Adrenal gland (tissue), 5 donors: ENCODE measurements around the gene HHLA2.

Experiments
- CTCF ChIP-seq, 6 experiments: fragments of 450-650 bp in 4 of 6; fragments of 200-600 bp in 2 of 6; sonication (generic) in 1 of 6; IDR thresholded peaks; 1 replicate in 5 of 6; 2 replicates in 1 of 6; pipeline versions ENCODE4 v1.5.1 to v1.8.0; 2016 to 2021; ENCODE audit warnings: antibody characterized with exemption in 6 of 6, mild to moderate bottlenecking in 2 of 6, moderate library complexity in 1 of 6
- POLR2A ChIP-seq, 2 donors: fragments of 450-650 bp; IDR thresholded peaks; one replicate each; pipeline ENCODE4 v1.6.1; 2017; ENCODE audit warnings: antibody characterized with exemption in 2 of 2, mild to moderate bottlenecking in 2 of 2, moderate library complexity in 1 of 2
- donor health status: DM: no; HTN: no; CAD: no.

- TF ChIP-seq CTCF (IDR thresholded peaks at IDR 0.05) (no peak), POLR2A (IDR thresholded peaks at IDR 0.05) (no peak)
Observed at GRCh38 chr3:108285176-108285575, 11.2 kb upstream of the HHLA2 start.
